ENCODE measurements around the gene RPAP3.

RPAP3 gene

GRCh38 chr12:47715393-47715876 is 9.6 kb upstream of the RPAP3 start:
- H3K4me2 ChIP-seq (ENCODE audit: insufficient read depth, low read length): no peak overlapping the region
- H3K79me2 ChIP-seq (ENCODE audit: insufficient read depth, low read length): no peaks in the 10 kb centered on the region
- no peak overlapping the region for H2AFZ ChIP-seq (ENCODE audit: low read depth, low read length)
- peak; percentile 94 for ATAC-seq (ENCODE audit: insufficient read depth, low read depth)
- H3K9me3 ChIP-seq (ENCODE audit: insufficient read depth, low read length, severe bottlenecking): no peaks in the 10 kb centered on the region
- no peak overlapping the region for H3K4me3 ChIP-seq (ENCODE audit: low read depth in 1 of 2, low read length in 2 of 2)
- no peaks in the 10 kb centered on the region for H3K27me3 ChIP-seq (ENCODE audit: insufficient read depth, low read length, poor library complexity)
- H3K9ac ChIP-seq (ENCODE audit: low read depth, low read length): no peak overlapping the region
- peak; percentile 79 for DNase-seq
- H3K27ac ChIP-seq (ENCODE audit: low read length): no peak overlapping the region
- H4K20me1 ChIP-seq (ENCODE audit: insufficient read depth, low read length): 0 out of 2 replicates have a peak, but pooled peaks cover 2% of the 10 kb centered on the region
- no peaks in the 10 kb centered on the region for H3K36me3 ChIP-seq (ENCODE audit: insufficient read depth, low read length)
- no peaks in the 10 kb centered on the region; the same call in 1 of the 2 replicates for H3K4me1 ChIP-seq (ENCODE audit: insufficient read depth, low read length)
- TF ChIP-seq CTCF (IDR thresholded peaks at IDR 0.05; ENCODE audit: borderline replicate concordance, extremely low read depth, low read length, poor library complexity, severe bottlenecking) (peak; percentile 84), EZH2 (IDR thresholded peaks at IDR 0.05; ENCODE audit: borderline replicate concordance, low read depth, low read length, severe bottlenecking) (no peak)

GRCh38 chr12:47714826-47715386 is 9.1 kb upstream of the RPAP3 start:
- Histone ChIP-seq H2AFZ (ENCODE audit: low read depth, low read length) (no peak overlapping the region), H3K36me3 (ENCODE audit: insufficient read depth, low read length) (no peaks in the 10 kb centered on the region), H3K9me3 (ENCODE audit: insufficient read depth, low read length, severe bottlenecking) (no peaks in the 10 kb centered on the region), H3K4me1 (ENCODE audit: insufficient read depth, low read length) (no peaks in the 10 kb centered on the region; the same call in 1 of the 2 replicates), H4K20me1 (ENCODE audit: insufficient read depth, low read length) (0 out of 2 replicates have a peak, but pooled peaks cover 2% of the 10 kb centered on the region), H3K79me2 (ENCODE audit: insufficient read depth, low read length) (no peaks in the 10 kb centered on the region), H3K4me2 (ENCODE audit: insufficient read depth, low read length) (no peak overlapping the region), H3K4me3 (ENCODE audit: low read depth in 1 of 2, low read length in 2 of 2) (no peak overlapping the region), H3K27ac (ENCODE audit: low read length) (no peak overlapping the region), H3K27me3 (ENCODE audit: insufficient read depth, low read length, poor library complexity) (no peaks in the 10 kb centered on the region), H3K9ac (ENCODE audit: low read depth, low read length) (no peak overlapping the region)
- DNase-seq (no peak), ATAC-seq (ENCODE audit: insufficient read depth, low read depth) (0 out of 3 replicates have a peak, but pooled peaks have one; percentile 8)
- no peak for TF ChIP-seq EZH2 (IDR thresholded peaks at IDR 0.05; ENCODE audit: borderline replicate concordance, low read depth, low read length, severe bottlenecking)

- no peaks in the 10 kb centered on the region for H3K27me3 ChIP-seq (ENCODE audit: insufficient read depth, low read length, poor library complexity)
- DNase-seq (no peak), ATAC-seq (ENCODE audit: insufficient read depth, low read depth) (no peak)
- no peak overlapping the region for H3K27ac ChIP-seq (ENCODE audit: low read length)
- no peaks in the 10 kb centered on the region for H3K36me3 ChIP-seq (ENCODE audit: insufficient read depth, low read length)
- TF ChIP-seq CTCF (IDR thresholded peaks at IDR 0.05; ENCODE audit: borderline replicate concordance, extremely low read depth, low read length, poor library complexity, severe bottlenecking): no peak
- no peak for TF ChIP-seq EZH2 (IDR thresholded peaks at IDR 0.05; ENCODE audit: borderline replicate concordance, low read depth, low read length, severe bottlenecking)
- no peak overlapping the region for H3K4me2 ChIP-seq (ENCODE audit: insufficient read depth, low read length)
- peaks cover 11% of the 10 kb centered on the region for H3K4me1 ChIP-seq (ENCODE audit: insufficient read depth, low read length)
- no peak overlapping the region for H3K9ac ChIP-seq (ENCODE audit: low read depth, low read length)
- no peak overlapping the region for H3K4me3 ChIP-seq (ENCODE audit: low read depth in 1 of 2, low read length in 2 of 2)
- 0 out of 2 replicates have a peak, but pooled peaks cover 2% of the 10 kb centered on the region for H4K20me1 ChIP-seq (ENCODE audit: insufficient read depth, low read length)
- no peak overlapping the region for H2AFZ ChIP-seq (ENCODE audit: low read depth, low read length)
- H3K79me2 ChIP-seq (ENCODE audit: insufficient read depth, low read length): 0 out of 2 replicates have a peak, but pooled peaks cover 4% of the 10 kb centered on the region
- H3K9me3 ChIP-seq (ENCODE audit: insufficient read depth, low read length, severe bottlenecking): no peaks in the 10 kb centered on the region
Observed at GRCh38 chr12:47712171-47712570, 6.3 kb upstream of the RPAP3 start.

GRCh38 chr12:47711448-47711847 is 5.6 kb upstream of the RPAP3 start:
- DNase-seq (no peak), ATAC-seq (ENCODE audit: insufficient read depth, low read depth) (no peak)
- H3K27me3 ChIP-seq (ENCODE audit: insufficient read depth, low read length, poor library complexity): no peaks in the 10 kb centered on the region
- H3K9ac ChIP-seq (ENCODE audit: low read depth, low read length): no peak overlapping the region
- TF ChIP-seq EZH2 (IDR thresholded peaks at IDR 0.05; ENCODE audit: borderline replicate concordance, low read depth, low read length, severe bottlenecking) (no peak), CTCF (IDR thresholded peaks at IDR 0.05; ENCODE audit: borderline replicate concordance, extremely low read depth, low read length, poor library complexity, severe bottlenecking) (no peak)
- H3K4me3 ChIP-seq (ENCODE audit: low read depth in 1 of 2, low read length in 2 of 2): no peak overlapping the region
- H3K4me2 ChIP-seq (ENCODE audit: insufficient read depth, low read length): no peak overlapping the region
- H3K79me2 ChIP-seq (ENCODE audit: insufficient read depth, low read length): peaks cover 10% of the 10 kb centered on the region
- no peaks in the 10 kb centered on the region for H3K36me3 ChIP-seq (ENCODE audit: insufficient read depth, low read length)
- H2AFZ ChIP-seq (ENCODE audit: low read depth, low read length): no peak overlapping the region
- peaks cover 17% of the 10 kb centered on the region for H3K4me1 ChIP-seq (ENCODE audit: insufficient read depth, low read length)
- H4K20me1 ChIP-seq (ENCODE audit: insufficient read depth, low read length): 0 out of 2 replicates have a peak, but pooled peaks cover 2% of the 10 kb centered on the region
- H3K27ac ChIP-seq (ENCODE audit: low read length): no peak overlapping the region
- H3K9me3 ChIP-seq (ENCODE audit: insufficient read depth, low read length, severe bottlenecking): no peaks in the 10 kb centered on the region
